WTC11 (cell line): ENCODE measurements around the gene KCND3. TPM values are rescaled to one million over a fixed set of nuclear protein-coding genes. Genes with fewer than 3 reads are reported as not detected.

Experiments used
- ATAC-seq: fragments of 200-7000 bp; cut with Tn5 transposase; 2 replicates; pipeline ENCODE4 v1.10.0; 2021; ENCODE audit warnings: mild to moderate bottlenecking, moderate library complexity
- CTCF ChIA-PET: fragments of 300-600 bp; sonication (Branson Sonifier 250); formaldehyde crosslinking; loops from one replicate; lab custom pipeline; 2021; ENCODE audit warnings: antibody characterized with exemption; lab: Charles Lee
- POLR2A ChIA-PET: fragments of 350-600 bp; sonication (Branson Sonifier 250); formaldehyde crosslinking; loops from one replicate; lab custom pipeline; 2021; ENCODE audit warnings: antibody characterized with exemption; lab: Charles Lee
- DNase-seq: peaks from one replicate; pipeline ENCODE4 v3.0.0; 2021; ENCODE audit warnings: low spot score
- H3K27ac Mint-ChIP-seq: 2 replicates; pipeline ENCODE4 v1.8.0; 2021; ENCODE audit warnings: mixed read lengths
- H3K27me3 Mint-ChIP-seq: 2 replicates; pipeline ENCODE4 v1.8.0; 2021; ENCODE audit warnings: low read depth, mild to moderate bottlenecking, moderate library complexity, mixed read lengths
- H3K36me3 Mint-ChIP-seq: 2 replicates; pipeline ENCODE4 v1.8.0; 2021; ENCODE audit warnings: mixed read lengths
- H3K4me1 Mint-ChIP-seq: 2 replicates; pipeline ENCODE4 v1.8.0; 2022; ENCODE audit warnings: mixed read lengths
- H3K4me3 Mint-ChIP-seq: 2 replicates; pipeline ENCODE4 v1.8.0; 2021; ENCODE audit warnings: mild to moderate bottlenecking, moderate library complexity, mixed read lengths
- H3K9me3 Mint-ChIP-seq: 2 replicates; pipeline ENCODE4 v1.8.0; 2021; ENCODE audit warnings: mixed read lengths
- ATF1 ChIP-seq: sonication (generic); formaldehyde crosslinking; IDR thresholded peaks from 2 replicates; pipeline ENCODE4 v1.8.1; 2023; ENCODE audit warnings: mild to moderate bottlenecking, moderate library complexity, missing genetic modification reagents
- ATF3 ChIP-seq: sonication (generic); formaldehyde crosslinking; conservative IDR thresholded peaks from 2 replicates; pipeline ENCODE4 v1.8.1; 2022; ENCODE audit warnings: mild to moderate bottlenecking, missing genetic modification reagents
- CREB1 ChIP-seq: sonication (generic); formaldehyde crosslinking; IDR thresholded peaks from 2 replicates; pipeline ENCODE4 v1.8.0; 2023; ENCODE audit warnings: mild to moderate bottlenecking, missing genetic modification reagents
- GABPB1 ChIP-seq: sonication (generic); formaldehyde crosslinking; IDR thresholded peaks from 2 replicates; pipeline ENCODE4 v1.8.1; 2023; ENCODE audit warnings: mild to moderate bottlenecking, missing genetic modification reagents
- GRHL2 ChIP-seq: fragments of 250-450 bp; sonication (Bioruptor Pico); IDR thresholded peaks from 2 replicates; pipeline ENCODE4 v1.8.0; 2022; ENCODE audit warnings: mild to moderate bottlenecking, moderate library complexity; ENCODE audit not compliant: insufficient replicate concordance, severe bottlenecking
- HMGXB4 ChIP-seq: sonication (generic); formaldehyde crosslinking; IDR thresholded peaks from 2 replicates; pipeline ENCODE4 v1.8.1; 2023; ENCODE audit warnings: mild to moderate bottlenecking, moderate library complexity, missing genetic modification reagents
- MXD4 ChIP-seq: fragments of 250-450 bp; sonication (Bioruptor Pico); IDR thresholded peaks from 2 replicates; pipeline ENCODE4 v1.8.0; 2021; ENCODE audit warnings: mild to moderate bottlenecking, moderate library complexity, borderline replicate concordance
- NR3C1 ChIP-seq: sonication (generic); formaldehyde crosslinking; conservative IDR thresholded peaks from 2 replicates; pipeline ENCODE4 v1.8.1; 2023; ENCODE audit warnings: low read depth, mild to moderate bottlenecking, missing genetic modification reagents
- RELA ChIP-seq: sonication (generic); formaldehyde crosslinking; IDR thresholded peaks from 2 replicates; pipeline ENCODE4 v1.8.1; 2022; ENCODE audit warnings: missing genetic modification reagents, mild to moderate bottlenecking, borderline replicate concordance
- SMAD4 ChIP-seq: sonication (generic); formaldehyde crosslinking; IDR thresholded peaks from 2 replicates; pipeline ENCODE4 v1.8.0; 2022; ENCODE audit warnings: mild to moderate bottlenecking, missing genetic modification reagents
- STAT6 ChIP-seq: sonication (generic); formaldehyde crosslinking; conservative IDR thresholded peaks from 2 replicates; pipeline ENCODE4 v1.8.1; 2023; ENCODE audit warnings: mild to moderate bottlenecking, low read depth, missing genetic modification reagents, moderate library complexity
- TP53 ChIP-seq: sonication (generic); formaldehyde crosslinking; IDR thresholded peaks from 2 replicates; pipeline ENCODE4 v1.8.1; 2023; ENCODE audit warnings: mild to moderate bottlenecking, missing genetic modification reagents
- USF1 ChIP-seq: sonication (generic); formaldehyde crosslinking; IDR thresholded peaks from 2 replicates; pipeline ENCODE4 v1.8.0; 2022; ENCODE audit warnings: mild to moderate bottlenecking, missing genetic modification reagents
- ZNF232 ChIP-seq: sonication (generic); formaldehyde crosslinking; IDR thresholded peaks from 2 replicates; pipeline ENCODE4 v1.8.0; 2022; ENCODE audit warnings: mild to moderate bottlenecking, missing genetic modification reagents
- ZNF396 ChIP-seq: fragments of 250-450 bp; sonication (Bioruptor Pico); IDR thresholded peaks from 2 replicates; pipeline ENCODE4 v1.8.0; 2021; ENCODE audit warnings: mild to moderate bottlenecking, moderate library complexity, borderline replicate concordance
- ZNF423 ChIP-seq: fragments of 250-450 bp; sonication (Bioruptor Pico); IDR thresholded peaks from 2 replicates; pipeline ENCODE4 v2.1.2; 2022; ENCODE audit warnings: mild to moderate bottlenecking, moderate library complexity
- ZNF512 ChIP-seq: sonication (generic); formaldehyde crosslinking; IDR thresholded peaks from 2 replicates; pipeline ENCODE4 v1.8.1; 2022; ENCODE audit warnings: missing genetic modification reagents, borderline replicate concordance
- ZSCAN18 ChIP-seq: fragments of 250-450 bp; sonication (Bioruptor Pico); IDR thresholded peaks from 2 replicates; pipeline ENCODE4 v2.1.2; 2022; ENCODE audit warnings: mild to moderate bottlenecking, moderate library complexity
- total RNA-seq: library from RNA; stranded (reverse); gene quantifications from 3 replicates; pipeline ENCODE4 v1.2.3, GENCODE V29; 2021

The KCND3 gene
- total RNA-seq, 1 experiment from 2014 or later = 0.35 TPM

- ChIA-PET POLR2A (no interaction called here), CTCF (no interaction called here)
- no peaks in the 10 kb centered on the region for H3K36me3 Mint-ChIP-seq
- no peak for DNase-seq
- peaks cover 2% of the 10 kb centered on the region; the same call in 1 of the 2 replicates for H3K4me1 Mint-ChIP-seq
- H3K9me3 Mint-ChIP-seq = no peaks in the 10 kb centered on the region
- no peaks in the 10 kb centered on the region; the same call in 1 of the 2 replicates for H3K27me3 Mint-ChIP-seq
- H3K27ac Mint-ChIP-seq = no peak overlapping the region
- H3K4me3 Mint-ChIP-seq = no peak overlapping the region
- no peak for TF ChIP-seq GRHL2 (CRISPR knock-in tag)
- no peak for TF ChIP-seq ATF3
- TF ChIP-seq HMGXB4 (CRISPR knock-in tag) = no peak
- no peak for TF ChIP-seq NR3C1 (CRISPR knock-in tag)
- TF ChIP-seq USF1 = no peak
- no peak for TF ChIP-seq CREB1 (CRISPR knock-in tag)
- no peak for TF ChIP-seq SMAD4 (CRISPR knock-in tag)
- TF ChIP-seq ZNF423 (CRISPR knock-in tag) = no peak
- no peak for TF ChIP-seq STAT6 (CRISPR knock-in tag)
- no peak for TF ChIP-seq ZSCAN18
- TF ChIP-seq MXD4 = no peak
- TF ChIP-seq RELA = no peak
- no peak for TF ChIP-seq ZNF396 (CRISPR knock-in tag)
- no peak for TF ChIP-seq GABPB1 (CRISPR knock-in tag)
- TF ChIP-seq, all 79 proteins: peak for 0
- no peak for ATAC-seq
Observed at GRCh38 chr1:111831153-111831552, 158.3 kb downstream of the KCND3 start.

- Mint-ChIP-seq H3K27me3 (no peaks in the 10 kb centered on the region; the same call in 1 of the 2 replicates), H3K36me3 (no peaks in the 10 kb centered on the region), H3K9me3 (peaks cover 10% of the 10 kb centered on the region), H3K4me3 (no peak overlapping the region), H3K27ac (no peak overlapping the region), H3K4me1 (peaks cover 2% of the 10 kb centered on the region; the same call in 1 of the 2 replicates)
- TF ChIP-seq ZNF232 (CRISPR knock-in tag) (no peak), ZNF512 (no peak), ATF1 (CRISPR knock-in tag) (no peak), TP53 (CRISPR knock-in tag) (no peak), NR3C1 (CRISPR knock-in tag) (no peak)
- ChIA-PET POLR2A (no interaction called here), CTCF (no interaction called here)
- no peak for ATAC-seq
- DNase-seq = no peak
Observed at GRCh38 chr1:111827946-111828345, 161.5 kb downstream of the KCND3 start.
